ENCODE results near the gene CREB3L2. TPM values are rescaled to one million over a fixed set of nuclear protein-coding genes. Genes with fewer than 3 reads are reported as not detected.

The CREB3L2 gene
- total and polyA plus RNA-seq, 10 of the 15 experiments (the other 5 are each of a cell fraction or from before 2014, with no cell fraction given), result 6.4 to 67.1 (median 26.2) TPM

- WGBS (ENCODE audit: insufficient coverage, insufficient replicate concordance, low lambda C conversion rate, missing lambda C conversion rate), result 85% methylated on average over 10 of the region's 10 CpGs
- ATAC-seq, result no peak
- no peak for DNase-seq (ENCODE audit: low read depth, low spot score)
- FAIRE-seq, result no peak
- ChIA-PET CTCF (interaction anchor here (0.6 to 16.2 kb wide), 6 partner anchors 11 to 74 kb away, joined by 3 to 271 read pairs (median 4); partner anchors contain the start of gene CREB3L2), RAD21 (ENCODE audit: unreplicated experiment) (interaction anchor here (0.8 to 7.8 kb wide), 2 partner anchors 18 to 75 kb away, joined by 3 to 148 read pairs; partner anchors contain the start of gene CREB3L2), SMC1A (ENCODE audit: uncharacterized antibody, unreplicated experiment) (interaction anchor here (0.8 to 23.6 kb wide), 9 partner anchors 9 to 79 kb away, joined by 3 to 516 read pairs (median 4); partner anchors contain the start of gene CREB3L2), POLR2A (interaction anchor here (0.7 to 1.2 kb wide), 3 partner anchors 14 to 23 kb away, joined by 3 read pairs; partner anchors contain the start of gene CREB3L2)
- BruUV-seq (replicated peaks), result no TSS peak
- Histone ChIP-seq H3K9me3 (replicated peaks; ENCODE audit: control insufficient read depth, insufficient read depth, low read length) (peaks cover 26% of the 10 kb centered on the region), H3K4me2 (ENCODE audit: control insufficient read depth, insufficient read depth) (no peak overlapping the region), H4K20me1 (ENCODE audit: control insufficient read depth, insufficient read depth) (no peaks in the 10 kb centered on the region), H3K27ac (ENCODE audit: control insufficient read depth, insufficient read depth) (peak overlapping the region; percentile 9; the same call in 1 of the 2 replicates), H3K4me1 (ENCODE audit: control insufficient read depth, insufficient read depth, low read length) (peaks cover 69% of the 10 kb centered on the region), H3K4me3 (no peak overlapping the region), H3K36me3 (ENCODE audit: control insufficient read depth in 2 of 2, insufficient read depth in 2 of 2, low read length in 1 of 2) (peaks cover 12 to 22% of the 10 kb centered on the region in 2 experiments), H2AFZ (ENCODE audit: control insufficient read depth, low read depth, low read length) (no peak overlapping the region), H3K9ac (ENCODE audit: control insufficient read depth, insufficient read depth, low read length) (no peak overlapping the region), H3K79me2 (ENCODE audit: control insufficient read depth, insufficient read depth, low read length) (peaks cover 95% of the 10 kb centered on the region), H3K27me3 (replicated peaks in 1 of 2; ENCODE audit: control insufficient read depth in 2 of 2, insufficient read depth in 2 of 2, low read length in 1 of 2) (no peaks in the 10 kb centered on the region)
- in situ Hi-C loops (cut with MboI), result no loop called here
- intact Hi-C loops (cut with micrococcal nuclease; ENCODE audit: unreplicated experiment), result no loop called here
- TF ChIP-seq NR2F1 (conservative IDR thresholded peaks at IDR 0.05), result no peak
- TF ChIP-seq NFXL1 (IDR thresholded peaks at IDR 0.05; ENCODE audit: borderline replicate concordance), result no peak
- no peak for TF ChIP-seq SPI1 (IDR thresholded peaks at IDR 0.05; ENCODE audit: borderline replicate concordance, insufficient read depth, low read depth, low read length)
- no peak for TF ChIP-seq REST (IDR thresholded peaks at IDR 0.05; ENCODE audit: low read depth, low read length)
- TF ChIP-seq HDAC6 (IDR thresholded peaks at IDR 0.05; ENCODE audit: unreplicated experiment), result no peak
- no peak for TF ChIP-seq ZNF384 (IDR thresholded peaks at IDR 0.05; ENCODE audit: borderline replicate concordance, low read depth, low read length)
- TF ChIP-seq ZNF622 (IDR thresholded peaks at IDR 0.05), result no peak
- TF ChIP-seq PAX5 (IDR thresholded peaks at IDR 0.05; ENCODE audit: borderline replicate concordance, low read depth, low read length), result no peak
- TF ChIP-seq E4F1 (IDR thresholded peaks at IDR 0.05; ENCODE audit: borderline replicate concordance, partially characterized antibody), result no peak
- no peak for TF ChIP-seq FOS (IDR thresholded peaks at IDR 0.05; ENCODE audit: borderline replicate concordance, extremely low read depth, insufficient read length)
- no peak for TF ChIP-seq RAD21 (IDR thresholded peaks at IDR 0.05; ENCODE audit: insufficient read depth, low read depth, low read length)
- no peak for TF ChIP-seq ATF3 (IDR thresholded peaks at IDR 0.05; ENCODE audit: borderline replicate concordance, extremely low read depth, low read depth, low read length)
These were observed 23.2 kb downstream of the CREB3L2 start for GRCh38 chr7:137978464-137979237.

Measured in GM12878 (cell line).